Activated T-helper 2 cell treated with anti-CD3 and anti-CD28 coated beads, Interferon-gamma antibody, Interleukin-2, Interleukin-4, amounts not matched to agents 10 μg/mL and 5 μg/mL and 100 μg/mL, durations not matched to agents 14 hours and 24 hours and 36 hours (primary cell): ENCODE results near the gene IL5RA. TPM values are rescaled to one million over a fixed set of nuclear protein-coding genes. Genes with fewer than 3 reads are reported as not detected.

Source experiments
- DNase-seq: peaks from one replicate; pipeline ENCODE4 v3.0.0; 2021; ENCODE audit warnings: low spot score
- H3K27ac Mint-ChIP-seq: one replicate; pipeline ENCODE4 v1.8.0; 2021; ENCODE audit warnings: mixed read lengths
- H3K27me3 Mint-ChIP-seq: one replicate; pipeline ENCODE4 v1.8.0; 2021; ENCODE audit warnings: low read depth, mixed read lengths
- H3K36me3 Mint-ChIP-seq: one replicate; pipeline ENCODE4 v1.8.0; 2021; ENCODE audit warnings: low read depth, mixed read lengths
- H3K4me1 Mint-ChIP-seq: one replicate; pipeline ENCODE4 v1.8.0; 2021; ENCODE audit warnings: low read depth, mixed read lengths
- H3K4me3 Mint-ChIP-seq: one replicate; pipeline ENCODE4 v1.8.0; 2021; ENCODE audit warnings: low read depth, mild to moderate bottlenecking, moderate library complexity, mixed read lengths
- H3K9me3 Mint-ChIP-seq: one replicate; pipeline ENCODE4 v1.8.0; 2021; ENCODE audit warnings: mixed read lengths
- intact Hi-C: fragments of 100-400 bp; cut with micrococcal nuclease; formaldehyde crosslinking; loops from one replicate; pipeline ENCODE4 v1.15.1; 2023
- total RNA-seq: library from RNA; stranded (reverse); gene quantifications from 2 replicates; pipeline ENCODE4 v1.2.3, GENCODE V29; 2022

IL5RA gene
- total RNA-seq, 1 donor from 2014 or later: not detected

- H3K4me3 Mint-ChIP-seq: peak within 1 kb of the TSS; percentile 96
- peaks cover 12% of the 10 kb centered on the region for H3K4me1 Mint-ChIP-seq
- H3K9me3 Mint-ChIP-seq: no peaks in the 10 kb centered on the region
- H3K27ac Mint-ChIP-seq: peak within 1 kb of the TSS; percentile 95
- H3K27me3 Mint-ChIP-seq: no peaks in the 10 kb centered on the region
- H3K36me3 Mint-ChIP-seq: peaks cover 44% of the 10 kb centered on the region
- peak; percentile 93 for DNase-seq
- intact Hi-C loops: loop anchor here (1.0 to 2.0 kb wide), 2 partner anchors 20 to 53 kb away; partner anchors contain the start of gene CRBN
Measured at GRCh38 chr3:3126477-3127431, 16.6 kb upstream of the IL5RA start, which contains the start of gene TRNT1. TSS of gene TRNT1 (plus strand) at chr3:3126940. CDS start at chr3:3129041, 2,101 bp downstream.

- Mint-ChIP-seq H3K36me3 (peaks cover 39% of the 10 kb centered on the region), H3K9me3 (no peaks in the 10 kb centered on the region), H3K4me3 (peak overlapping the region; percentile 96), H3K27ac (peak overlapping the region; percentile 95), H3K4me1 (peaks cover 12% of the 10 kb centered on the region), H3K27me3 (no peaks in the 10 kb centered on the region)
- intact Hi-C loops: loop anchor here (1.0 to 2.0 kb wide), 2 partner anchors 21 to 53 kb away; partner anchors contain the start of gene CRBN
- DNase-seq: no peak
Measured at GRCh38 chr3:3125977-3126376, 15.8 kb upstream of the IL5RA start.

GRCh38 chr3:3119393-3119851 is 9.2 kb upstream of the IL5RA start:
- intact Hi-C loops: no loop called here
- Mint-ChIP-seq H3K36me3 (no peaks in the 10 kb centered on the region), H3K27me3 (peaks cover 7% of the 10 kb centered on the region), H3K27ac (no peak overlapping the region), H3K9me3 (no peaks in the 10 kb centered on the region), H3K4me1 (peaks cover 7% of the 10 kb centered on the region), H3K4me3 (no peak overlapping the region)
- no peak for DNase-seq

GRCh38 chr3:3117651-3118050 is 7.5 kb upstream of the IL5RA start:
- intact Hi-C loops: no loop called here
- Mint-ChIP-seq H3K4me1 (peaks cover 7% of the 10 kb centered on the region), H3K9me3 (no peaks in the 10 kb centered on the region), H3K27ac (no peak overlapping the region), H3K27me3 (peaks cover 7% of the 10 kb centered on the region), H3K4me3 (no peak overlapping the region), H3K36me3 (no peaks in the 10 kb centered on the region)
- no peak for DNase-seq

GRCh38 chr3:3113042-3113709 is 3.0 kb upstream of the IL5RA start:
- Mint-ChIP-seq H3K4me1 (peaks cover 7% of the 10 kb centered on the region), H3K9me3 (no peaks in the 10 kb centered on the region), H3K36me3 (no peaks in the 10 kb centered on the region), H3K4me3 (no peak overlapping the region), H3K27me3 (peaks cover 9% of the 10 kb centered on the region), H3K27ac (no peak overlapping the region)
- DNase-seq: no peak
- intact Hi-C loops: no loop called here

GRCh38 chr3:3110749-3111361 is 681 bp upstream of the IL5RA start:
- DNase-seq: no peak
- H3K4me1 Mint-ChIP-seq: peaks cover 7% of the 10 kb centered on the region
- no peak overlapping the region for H3K27ac Mint-ChIP-seq
- intact Hi-C loops: no loop called here
- H3K9me3 Mint-ChIP-seq: no peaks in the 10 kb centered on the region
- no peak overlapping the region for H3K4me3 Mint-ChIP-seq
- H3K36me3 Mint-ChIP-seq: no peaks in the 10 kb centered on the region
- peaks cover 9% of the 10 kb centered on the region for H3K27me3 Mint-ChIP-seq

GRCh38 chr3:3109407-3110298 is 521 bp downstream of the IL5RA start:
- no peak overlapping the region for H3K4me3 Mint-ChIP-seq
- intact Hi-C loops: no loop called here
- DNase-seq: no peak
- H3K36me3 Mint-ChIP-seq: no peaks in the 10 kb centered on the region
- peaks cover 8% of the 10 kb centered on the region for H3K4me1 Mint-ChIP-seq
- no peak overlapping the region for H3K27ac Mint-ChIP-seq
- H3K27me3 Mint-ChIP-seq: peaks cover 14% of the 10 kb centered on the region
- no peaks in the 10 kb centered on the region for H3K9me3 Mint-ChIP-seq

- DNase-seq: no peak
- peaks cover 14% of the 10 kb centered on the region for H3K27me3 Mint-ChIP-seq
- no peak overlapping the region for H3K27ac Mint-ChIP-seq
Measured at GRCh38 chr3:3107858-3108257, 2.3 kb downstream of the IL5RA start.

GRCh38 chr3:3107181-3107580 is 3.0 kb downstream of the IL5RA start:
- Mint-ChIP-seq H3K36me3 (no peaks in the 10 kb centered on the region), H3K4me1 (peaks cover 8% of the 10 kb centered on the region), H3K27me3 (peaks cover 14% of the 10 kb centered on the region), H3K27ac (no peak overlapping the region), H3K9me3 (no peaks in the 10 kb centered on the region), H3K4me3 (no peak overlapping the region)
- intact Hi-C loops: no loop called here
- DNase-seq: no peak

More at GRCh38 chr3:3107858-3108257, 2.3 kb downstream of the IL5RA start:
- H3K9me3 Mint-ChIP-seq: no peaks in the 10 kb centered on the region
- intact Hi-C loops: no loop called here
- H3K4me1 Mint-ChIP-seq: peaks cover 8% of the 10 kb centered on the region
- no peak overlapping the region for H3K4me3 Mint-ChIP-seq
- H3K36me3 Mint-ChIP-seq: no peaks in the 10 kb centered on the region

- no peaks in the 10 kb centered on the region for H3K9me3 Mint-ChIP-seq
- peaks cover 14% of the 10 kb centered on the region for H3K27me3 Mint-ChIP-seq
- H3K4me1 Mint-ChIP-seq: peaks cover 8% of the 10 kb centered on the region
- no peak for DNase-seq
- intact Hi-C loops: no loop called here
- no peak overlapping the region for H3K27ac Mint-ChIP-seq
- no peaks in the 10 kb centered on the region for H3K36me3 Mint-ChIP-seq
- H3K4me3 Mint-ChIP-seq: no peak overlapping the region
Measured at GRCh38 chr3:3105815-3106214, 4.4 kb downstream of the IL5RA start.

- intact Hi-C loops: no loop called here
- H3K9me3 Mint-ChIP-seq: no peaks in the 10 kb centered on the region
- H3K27ac Mint-ChIP-seq: no peak overlapping the region
- no peak overlapping the region for H3K4me3 Mint-ChIP-seq
- H3K27me3 Mint-ChIP-seq: peaks cover 14% of the 10 kb centered on the region
- peaks cover 7% of the 10 kb centered on the region for H3K4me1 Mint-ChIP-seq
- no peak for DNase-seq
- H3K36me3 Mint-ChIP-seq: no peaks in the 10 kb centered on the region
Measured at GRCh38 chr3:3105246-3105645, 4.9 kb downstream of the IL5RA start.

- no peaks in the 10 kb centered on the region for H3K9me3 Mint-ChIP-seq
Measured at GRCh38 chr3:3102751-3103150, 7.4 kb downstream of the IL5RA start.

More at GRCh38 chr3:3102751-3103150, 7.4 kb downstream of the IL5RA start:
- Mint-ChIP-seq H3K4me1 (peaks cover 2% of the 10 kb centered on the region), H3K27me3 (peaks cover 11% of the 10 kb centered on the region), H3K4me3 (no peak overlapping the region), H3K36me3 (no peaks in the 10 kb centered on the region), H3K27ac (no peak overlapping the region)
- intact Hi-C loops: no loop called here
- no peak for DNase-seq
